GM12878 (cell line): ENCODE measurements around the gene KRTAP1-4.

ENCODE experiments used
- CTCF ChIP-seq, 3 experiments: IDR thresholded peaks in 2 of 3; conservative IDR thresholded peaks in 1 of 3; 2 replicates each; pipeline ENCODE4 v1.5.1; 2011; ENCODE audit warnings: low read depth in 3 of 3, low read length in 3 of 3, mild to moderate bottlenecking in 3 of 3, control low read depth in 2 of 3, moderate library complexity in 2 of 3, inconsistent platforms in 1 of 3, mixed read lengths in 1 of 3; ENCODE audit not compliant: control insufficient read depth in 2 of 3, insufficient read depth in 1 of 3; ENCODE audit errors: extremely low read depth in 1 of 3
- EZH2 ChIP-seq: IDR thresholded peaks from 2 replicates; pipeline ENCODE4 v1.6.1; 2012; ENCODE audit warnings: low read depth, mild to moderate bottlenecking, control low read depth, inconsistent platforms, low read length, borderline replicate concordance; ENCODE audit not compliant: control insufficient read depth
- NRF1 ChIP-seq: conservative IDR thresholded peaks from 2 replicates; pipeline ENCODE4 v1.6.1; 2011; ENCODE audit warnings: mild to moderate bottlenecking, low read depth, low read length, improper control_type of control experiment
- SIN3A ChIP-seq: IDR thresholded peaks from 2 replicates; pipeline ENCODE4 v1.6.1; 2012; ENCODE audit warnings: low read depth, low read length, improper control_type of control experiment
- ZBTB33 ChIP-seq: fragments of 450-650 bp; IDR thresholded peaks from 2 replicates; pipeline ENCODE4 v1.6.1; 2017; ENCODE audit warnings: mild to moderate bottlenecking

- TF ChIP-seq CTCF (IDR thresholded peaks at IDR 0.05 in 2 of 3, conservative IDR thresholded peaks at IDR 0.05 in 1 of 3; ENCODE audit: control insufficient read depth in 2 of 3, extremely low read depth in 1 of 3, insufficient read depth in 1 of 3, low read depth in 3 of 3, low read length in 3 of 3) (no peak), SIN3A (no peak), ZBTB33 (no peak), NRF1 (no peak), EZH2 (no peak)
Measured at GRCh38 chr17:40996829-40997228, 33.2 kb downstream of the KRTAP1-4 start.
